Mammary epithelial cell (primary cell): Measurements from ENCODE around the gene HAX1.

Experiments
- CTCF ChIP-seq, 2 donors: IDR thresholded peaks in 1 of 2; conservative IDR thresholded peaks in 1 of 2; 2 replicates each; pipeline ENCODE4 v1.5.1; 2011 to 2012; ENCODE audit warnings: inconsistent platforms in 2 of 2, low read length in 2 of 2, mild to moderate bottlenecking in 2 of 2, control low read depth in 1 of 2, low read depth in 1 of 2; ENCODE audit not compliant: insufficient read depth in 1 of 2; ENCODE audit errors: extremely low read depth in 1 of 2
- EZH2 ChIP-seq: IDR thresholded peaks from 2 replicates; pipeline ENCODE4 v1.6.1; 2012; ENCODE audit warnings: low read length, inconsistent platforms, borderline replicate concordance

- TF ChIP-seq CTCF (conservative IDR thresholded peaks at IDR 0.05 in 1 of 2, IDR thresholded peaks at IDR 0.05 in 1 of 2; ENCODE audit: extremely low read depth in 1 of 2, insufficient read depth in 1 of 2, low read depth in 1 of 2, low read length in 2 of 2) = no peak
- TF ChIP-seq EZH2 = no peak
These were observed 8.7 kb upstream of the HAX1 start for GRCh38 chr1:154263465-154264332.
